ENCODE measurements around the gene GPN2. TPM values are rescaled to one million over a fixed set of nuclear protein-coding genes. Genes with fewer than 3 reads are reported as not detected.
"Not testable (repeated sequence)": the region's sequence is repeated elsewhere in the genome, so short reads cannot be mapped to it uniquely, and the experiment has no call there.

Gene GPN2
- polyA plus RNA-seq, 3 donors = 6.5 to 15.6 (median 8.3) TPM

GRCh38 chr1:26844424-26845196 is 45.5 kb downstream of the GPN2 start:
- 88 to 93% (median 92%) methylated on average over 13 of the region's 13 CpGs for WGBS, 3 donors

DNA sequence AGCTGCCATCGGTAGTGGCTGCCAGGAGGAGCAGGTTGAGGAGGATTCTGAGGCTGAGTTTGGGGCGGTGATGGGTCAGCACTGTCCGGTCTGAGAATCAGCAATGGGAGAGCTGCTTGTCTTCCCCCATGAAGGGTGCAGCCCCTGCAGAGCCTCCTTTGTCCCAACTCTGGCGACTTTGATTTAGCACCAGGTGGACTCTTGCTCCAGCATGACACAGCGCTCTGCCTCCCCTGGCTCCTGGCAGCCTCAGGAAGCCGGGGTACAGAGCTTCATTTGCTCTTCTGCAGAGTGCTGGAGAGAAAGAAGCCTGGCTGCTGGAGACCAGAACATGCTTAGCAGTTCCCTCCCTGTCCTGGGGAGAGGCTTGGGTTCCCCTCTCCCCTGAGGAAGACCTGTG is 50.3 kb downstream of the GPN2 start:
- no peak overlapping the region for H3K27ac ChIP-seq (ENCODE audit: low read depth, low read length)
- 81 to 89% (median 85%) methylated on average over 6 of the region's 6 CpGs for WGBS, 3 donors

More at GRCh38 chr1:26844424-26845196, 45.5 kb downstream of the GPN2 start:
- H3K27ac ChIP-seq (ENCODE audit: low read depth, low read length) = no peak overlapping the region

DNA sequence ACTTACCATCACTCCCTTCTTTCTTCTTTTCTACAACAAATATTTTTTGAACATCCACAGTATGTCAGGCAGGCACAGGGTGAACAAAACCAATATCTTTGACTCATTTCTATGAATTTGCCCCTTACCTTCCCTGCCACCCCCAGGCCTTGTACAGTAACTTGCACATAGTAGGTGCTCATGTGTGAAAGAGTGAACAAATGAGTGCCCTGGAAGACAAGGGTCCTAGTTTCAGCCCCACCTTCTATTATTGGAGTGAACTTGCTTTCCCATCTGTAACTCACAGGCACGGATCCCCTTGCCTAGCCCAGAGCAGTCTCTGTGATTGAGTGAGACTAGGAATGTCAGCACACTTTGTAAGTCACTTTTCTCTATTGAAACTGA is 50.8 kb downstream of the GPN2 start:
- 87 to 98% (median 92%) methylated on average over 1 of the region's 1 CpG for WGBS, 3 donors
- no peak overlapping the region for H3K27ac ChIP-seq (ENCODE audit: low read depth, low read length)

GRCh38 chr1:26838474-26839338 is 51.4 kb downstream of the GPN2 start:
- no peak overlapping the region for H3K27ac ChIP-seq (ENCODE audit: low read depth, low read length)
- 68 to 74% (median 71%) methylated on average over 8 of the region's 8 CpGs for WGBS, 3 donors

GRCh38 chr1:26837665-26838064 is 52.4 kb downstream of the GPN2 start:
- WGBS, 3 donors = 95 to 98% (median 95%) methylated on average over 5 of the region's 5 CpGs
- H3K27ac ChIP-seq (ENCODE audit: low read depth, low read length) = not testable (repeated sequence)

DNA sequence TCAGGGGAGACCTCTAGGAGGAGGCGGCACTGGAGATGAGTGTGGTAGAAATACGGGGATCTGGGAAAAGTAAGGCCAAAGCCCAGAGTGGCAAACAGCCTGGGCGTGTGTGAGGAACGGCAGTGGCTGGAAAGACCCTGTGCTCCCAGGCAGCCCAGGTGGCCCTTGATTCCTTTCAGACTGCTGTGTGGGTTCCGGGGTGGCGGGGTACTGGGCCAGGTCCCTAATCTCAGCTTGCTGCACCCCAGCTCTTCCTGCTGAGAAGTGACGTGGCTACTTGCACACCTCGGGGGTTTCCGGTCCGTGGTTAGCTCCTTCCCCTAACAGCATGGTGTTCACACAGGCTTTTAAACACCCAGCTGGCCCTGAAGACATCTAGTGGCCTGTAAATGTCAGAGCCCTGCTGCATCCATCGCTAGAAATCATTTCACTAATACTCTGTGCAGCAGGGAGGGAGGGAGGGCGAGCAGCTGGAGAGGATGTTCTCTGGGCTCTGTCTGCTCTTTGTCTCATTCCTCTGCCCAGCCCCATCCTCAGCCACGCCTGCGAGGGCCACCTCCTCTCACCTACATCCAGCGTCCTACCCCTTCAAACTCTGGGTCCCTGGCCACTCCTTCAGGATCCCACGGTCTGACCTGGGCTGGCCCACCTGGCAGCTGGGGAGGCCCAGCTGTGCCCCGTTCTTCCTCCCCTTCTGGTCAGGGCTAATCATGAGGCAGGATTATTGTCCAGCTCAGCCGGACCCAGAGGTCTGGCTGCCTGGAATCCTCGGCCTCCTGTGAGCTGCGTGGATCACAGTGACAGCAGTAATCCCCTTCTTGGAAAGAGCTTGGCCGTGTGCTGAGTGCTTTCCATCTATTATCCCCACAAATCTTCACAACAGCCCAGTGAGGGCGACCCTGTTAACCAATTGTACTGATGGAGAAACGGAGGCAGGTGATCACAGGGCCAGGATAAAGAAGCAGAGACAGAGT is 56.4 kb downstream of the GPN2 start:
- peak overlapping the region; percentile 64 for H3K27ac ChIP-seq (ENCODE audit: low read depth, low read length)
- 59 to 83% (median 68%) methylated on average over 23 of the region's 23 CpGs for WGBS, 3 donors

- H3K27ac ChIP-seq (ENCODE audit: low read depth, low read length) = no peak overlapping the region
- WGBS, 3 donors = 90 to 92% (median 90%) methylated on average over 16 of the region's 16 CpGs
Measured at GRCh38 chr1:26832249-26832960, 57.7 kb downstream of the GPN2 start.

DNA sequence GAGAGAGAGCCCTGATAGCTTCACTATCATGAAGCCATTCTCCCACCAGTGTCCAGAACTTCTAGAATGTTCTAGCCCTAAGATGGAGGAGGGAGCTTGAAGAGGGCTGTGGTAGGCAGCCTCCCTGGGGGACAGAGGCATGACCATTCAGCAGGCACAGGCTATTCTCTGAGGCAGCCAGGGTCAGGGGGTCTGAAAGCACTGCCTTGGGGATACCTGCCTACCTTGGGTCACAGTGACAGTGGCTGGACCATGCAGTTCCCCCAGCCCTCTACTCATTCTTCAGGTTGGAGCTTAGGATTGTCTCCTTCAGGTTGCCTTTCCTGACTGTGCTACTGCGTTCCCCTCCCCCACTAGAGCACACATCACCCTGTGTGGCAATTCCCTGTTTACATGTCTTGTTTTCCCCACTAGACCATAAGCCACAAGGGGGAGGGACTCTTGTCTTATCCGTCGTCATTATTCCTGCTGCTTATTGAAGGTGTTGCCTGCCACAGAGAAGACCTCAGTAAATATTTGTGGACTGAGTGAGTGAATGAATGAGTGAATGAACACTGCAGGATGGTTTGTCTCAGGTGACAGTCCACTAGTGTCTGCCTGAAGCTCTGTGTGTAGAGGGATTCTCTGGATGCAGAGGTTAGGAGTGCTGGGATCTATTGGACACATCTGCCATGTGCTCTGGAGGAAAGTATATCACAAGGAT is 58.4 kb downstream of the GPN2 start:
- no peak overlapping the region for H3K27ac ChIP-seq (ENCODE audit: low read depth, low read length)
- 47 to 55% (median 54%) methylated on average over 3 of the region's 3 CpGs for WGBS, 3 donors

DNA sequence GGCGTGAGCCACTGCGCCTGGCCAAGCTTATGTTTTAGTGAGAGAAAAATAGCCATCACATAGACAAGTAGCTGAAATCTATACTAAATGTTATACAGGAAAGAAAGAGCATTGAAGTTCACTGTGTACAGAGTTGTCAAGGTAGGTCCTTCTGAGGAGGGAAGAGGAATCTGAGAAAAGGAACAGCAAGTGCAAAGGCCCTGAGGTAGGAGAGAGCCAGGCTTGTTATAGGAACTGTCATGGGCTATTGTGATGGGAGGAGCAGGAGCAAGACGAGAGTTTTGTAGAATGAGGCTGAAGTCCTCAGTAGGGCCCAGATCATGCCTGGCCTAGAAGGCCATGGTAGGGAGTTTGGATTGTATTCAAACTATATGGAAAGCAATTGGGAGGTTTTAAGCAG is 59.0 kb downstream of the GPN2 start:
- 91 to 100% (median 97%) methylated on average over 3 of the region's 3 CpGs for WGBS, 3 donors
- H3K27ac ChIP-seq (ENCODE audit: low read depth, low read length) = no peak overlapping the region

DNA sequence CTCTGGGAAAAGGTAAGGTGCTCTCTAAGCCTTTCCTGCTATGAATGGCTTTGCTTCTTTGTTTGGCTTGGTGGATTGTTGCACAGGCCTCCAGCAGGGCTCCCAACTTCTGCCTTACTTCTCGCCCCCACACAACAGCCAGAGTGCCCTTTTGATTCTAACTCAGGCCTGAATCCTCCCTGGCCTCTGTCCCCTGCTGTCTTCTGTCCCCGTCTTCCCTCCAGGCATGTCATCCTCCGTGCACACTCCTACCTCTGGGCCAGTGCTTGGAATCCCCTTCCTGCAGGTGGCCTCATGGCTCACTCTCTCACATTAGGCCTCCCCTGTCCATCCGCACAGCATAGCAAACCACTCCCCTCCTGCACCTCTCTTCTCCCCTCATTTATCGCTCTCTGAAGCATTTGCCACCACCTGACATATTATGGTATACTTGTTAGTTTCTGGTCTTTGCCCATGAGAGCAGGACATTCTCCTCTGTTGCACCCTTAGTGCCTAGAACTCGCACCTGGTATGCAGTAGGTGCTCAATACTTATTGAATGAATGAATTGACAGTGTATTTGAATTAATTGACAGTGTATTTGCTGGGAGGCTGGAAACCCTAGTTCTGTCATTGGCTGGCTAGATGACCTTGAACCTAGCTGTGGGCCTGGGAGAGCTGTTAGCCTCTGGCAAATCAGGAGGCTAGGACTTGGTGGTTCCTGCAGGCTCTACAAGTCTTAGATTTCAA is 60.7 kb downstream of the GPN2 start:
- WGBS, 3 donors = 87 to 95% (median 88%) methylated on average over 6 of the region's 6 CpGs
- H3K27ac ChIP-seq (ENCODE audit: low read depth, low read length) = no peak overlapping the region

GRCh38 chr1:26828411-26828991 is 61.6 kb downstream of the GPN2 start:
- H3K27ac ChIP-seq (ENCODE audit: low read depth, low read length) = peak overlapping the region; percentile 53
- WGBS, 3 donors = 38 to 68% (median 44%) methylated on average over 4 of the region's 4 CpGs

DNA sequence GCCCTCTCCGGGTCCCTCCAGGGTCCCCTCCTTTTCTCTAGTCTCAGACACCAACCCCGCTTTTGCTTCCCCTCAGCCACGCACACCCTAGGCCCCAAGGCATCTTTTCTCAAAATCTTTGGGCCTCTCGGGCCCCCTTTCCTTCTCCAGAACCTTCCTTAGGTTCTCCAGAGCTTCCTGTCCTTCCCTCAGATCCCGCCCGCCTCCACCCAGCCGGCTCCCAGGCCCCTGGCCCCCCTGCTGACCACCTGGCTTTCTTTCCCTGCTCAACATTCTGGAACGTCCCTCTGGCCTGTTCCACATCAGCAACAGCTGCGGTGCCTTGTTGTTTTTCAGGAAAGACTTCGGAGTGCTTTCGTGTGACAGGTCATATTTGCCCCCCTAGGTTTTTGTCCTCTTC is 62.4 kb downstream of the GPN2 start:
- WGBS, 3 donors = 33 to 41% (median 39%) methylated on average over 11 of the region's 11 CpGs
- H3K27ac ChIP-seq (ENCODE audit: low read depth, low read length) = no peak overlapping the region

DNA sequence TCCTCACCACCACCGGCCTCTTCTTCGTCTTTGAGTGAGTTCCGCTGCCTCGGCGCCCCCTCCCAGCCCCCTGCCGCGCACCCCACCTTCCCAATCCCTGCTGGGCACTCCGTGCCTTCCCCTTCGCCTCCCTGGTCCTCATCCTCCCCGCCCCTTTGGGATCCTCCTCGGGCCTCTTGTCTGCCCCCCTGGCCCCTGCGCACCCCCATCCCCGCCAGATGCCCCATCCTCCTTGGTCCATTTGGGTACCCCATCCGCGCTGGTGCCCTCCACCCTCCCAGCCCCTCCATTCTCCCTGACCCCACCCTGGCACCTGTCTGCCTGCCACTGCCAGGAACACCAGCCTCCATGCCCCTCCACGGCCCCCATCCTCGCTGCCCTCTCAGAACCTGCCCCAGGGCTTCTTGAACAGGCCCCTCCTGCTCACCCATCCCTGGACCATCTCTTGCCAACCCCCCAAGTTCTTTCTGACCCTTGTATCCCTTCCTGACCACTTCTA is 62.9 kb downstream of the GPN2 start:
- 2 to 7% (median 3%) methylated on average over 7 to 17 of the region's 17 CpGs for WGBS, 3 donors
- H3K27ac ChIP-seq (ENCODE audit: low read depth, low read length) = peak overlapping the region; percentile 43

DNA sequence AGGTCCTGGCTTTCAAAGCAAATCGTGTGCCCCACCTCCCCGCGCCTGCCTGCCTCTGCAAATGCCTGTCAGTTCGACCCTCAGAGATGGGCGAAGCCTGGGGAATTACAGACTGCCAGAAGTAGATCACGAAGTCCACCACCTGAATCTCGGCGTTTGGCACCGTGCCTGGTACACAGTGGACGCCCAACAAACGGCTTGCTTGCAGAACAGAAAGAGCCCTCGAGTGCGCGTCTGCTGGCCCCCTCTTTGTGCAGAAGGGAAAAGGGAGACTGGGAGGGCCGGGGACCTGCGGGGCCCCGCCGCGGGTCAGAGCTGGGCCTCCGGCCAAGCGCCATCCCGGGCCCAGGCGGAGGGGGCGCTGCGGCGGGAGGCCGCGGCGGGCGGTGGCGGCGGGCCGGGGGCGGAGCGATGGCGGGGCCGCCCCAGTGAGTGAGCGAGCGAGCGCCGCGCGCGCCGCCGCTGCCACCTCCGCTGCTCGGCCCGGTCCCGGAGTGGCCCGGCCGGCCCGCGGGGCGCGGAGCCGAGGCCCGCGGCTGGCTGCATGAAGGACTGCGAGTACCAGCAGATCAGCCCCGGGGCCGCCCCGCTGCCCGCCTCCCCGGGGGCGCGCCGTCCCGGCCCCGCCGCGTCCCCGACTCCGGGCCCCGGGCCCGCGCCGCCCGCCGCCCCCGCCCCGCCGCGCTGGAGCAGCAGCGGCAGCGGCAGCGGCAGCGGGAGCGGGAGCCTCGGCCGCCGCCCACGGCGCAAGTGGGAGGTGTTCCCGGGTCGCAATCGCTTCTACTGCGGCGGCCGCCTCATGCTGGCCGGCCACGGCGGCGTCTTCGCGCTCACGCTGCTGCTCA is 63.6 kb downstream of the GPN2 start, which contains the start of gene ZDHHC18:
Gene ZDHHC18, plus strand, starts transcription at position 428 of the 845 bp plus-strand sequence. Its CDS starts 117 bp downstream, at position 545.
- WGBS, 3 donors = 0 to 1% (median 1%) methylated on average over 49 to 97 of the region's 107 CpGs
- H3K27ac ChIP-seq (ENCODE audit: low read depth, low read length) = peak within 1 kb of the TSS; percentile 43

All from adipose tissue (tissue), 3 donors.